NB4 (cell line): Measurements from ENCODE around the gene FBXO28.
"Not testable (repeated sequence)": the region's sequence is repeated elsewhere in the genome, so short reads cannot be mapped to it uniquely, and the experiment has no call there.

Experiments used
- CTCF ChIP-seq: IDR thresholded peaks from one replicate; pipeline ENCODE4 v1.5.1; 2012; ENCODE audit warnings: low read depth, low read length
- MAX ChIP-seq: IDR thresholded peaks from 2 replicates; pipeline ENCODE4 v1.6.1; 2011; ENCODE audit warnings: low read depth, low read length

DNA sequence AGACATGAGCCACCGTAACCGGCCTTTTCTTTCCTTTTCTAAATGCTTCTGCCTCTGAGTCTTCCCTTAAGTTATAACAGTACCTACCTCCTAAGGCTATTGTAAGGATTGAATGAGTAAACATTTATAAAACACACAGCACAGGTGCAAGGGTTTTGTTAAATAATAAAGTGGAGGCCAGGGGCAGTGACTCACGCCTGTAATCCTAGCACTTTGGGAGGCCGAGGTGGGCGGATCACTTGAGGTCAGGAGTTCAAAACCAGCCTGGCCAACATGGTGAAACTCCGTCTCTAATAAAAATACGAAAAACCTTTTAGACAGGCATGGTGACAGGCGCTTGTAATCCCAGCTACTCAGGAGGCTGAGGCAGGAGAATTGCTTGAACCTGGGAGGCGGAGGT, 34.3 kb upstream of the FBXO28 start:
- TF ChIP-seq CTCF, MAX: not testable (repeated sequence)
